Spinal cord (tissue), 10 donors: ENCODE results near the gene IGSF9B. TPM values are rescaled to one million over a fixed set of nuclear protein-coding genes. Genes with fewer than 3 reads are reported as not detected.
A peak's percentile ranks its signal among the peaks of the same experiment; 100 is the strongest.

Experiments
- DNase-seq, 6 donors: peaks; one replicate each; pipeline versions ENCODE4 v3.0.0 to v3.0.0-alpha.2; 2013 to 2015; ENCODE audit warnings: low spot score in 6 of 6, low read depth in 4 of 6
- H3K27ac ChIP-seq: one replicate; pipeline ENCODE4 v1.5.1; 2013; ENCODE audit warnings: low read depth, low read length, control low read depth
- H3K27me3 ChIP-seq: one replicate; pipeline ENCODE4 v1.6.1; 2013; ENCODE audit warnings: low read length; ENCODE audit not compliant: control insufficient read depth, insufficient read depth
- H3K36me3 ChIP-seq: one replicate; pipeline ENCODE4 v1.6.1; 2013; ENCODE audit warnings: low read length; ENCODE audit not compliant: control insufficient read depth, insufficient read depth
- H3K4me1 ChIP-seq: one replicate; pipeline ENCODE4 v1.6.1; 2013; ENCODE audit warnings: low read length; ENCODE audit not compliant: control insufficient read depth, insufficient read depth
- H3K4me3 ChIP-seq: one replicate; pipeline ENCODE4 v1.5.1; 2013; ENCODE audit warnings: low read depth, low read length, control low read depth
- H3K9me3 ChIP-seq: one replicate; pipeline ENCODE4 v1.6.1; 2013; ENCODE audit warnings: low read length; ENCODE audit not compliant: control insufficient read depth, insufficient read depth
- WGBS: methylation state at CpG from one replicate; pipeline ENCODE4 v1.1.5; 2013; ENCODE audit warnings: missing lambda C conversion rate; ENCODE audit not compliant: insufficient coverage; 5-methylcytosine and 5-hydroxymethylcytosine counted together
- polyA plus RNA-seq, 2 donors: library from polyadenylated mRNA; unstranded; fragments of 120-200 nt; gene quantifications; one replicate each; pipeline ENCODE4 v1.2.1, GENCODE V29; 2013; ENCODE audit not compliant: insufficient read length in 2 of 2
- total RNA-seq, 2 donors: library from RNA; depleted of rRNA in 1 of 2; stranded (reverse); fragments of 120-200 nt in 1 of 2; fragments of >200 nt in 1 of 2; gene quantifications; one replicate each; pipeline versions ENCODE4 v1.2.3 to v1.2.4, GENCODE V29; 2013 to 2014
- donor health status: healthy.

The IGSF9B gene
- total and polyA plus RNA-seq, 4 donors: 22.5 to 64.9 (median 40.7) TPM

DNA sequence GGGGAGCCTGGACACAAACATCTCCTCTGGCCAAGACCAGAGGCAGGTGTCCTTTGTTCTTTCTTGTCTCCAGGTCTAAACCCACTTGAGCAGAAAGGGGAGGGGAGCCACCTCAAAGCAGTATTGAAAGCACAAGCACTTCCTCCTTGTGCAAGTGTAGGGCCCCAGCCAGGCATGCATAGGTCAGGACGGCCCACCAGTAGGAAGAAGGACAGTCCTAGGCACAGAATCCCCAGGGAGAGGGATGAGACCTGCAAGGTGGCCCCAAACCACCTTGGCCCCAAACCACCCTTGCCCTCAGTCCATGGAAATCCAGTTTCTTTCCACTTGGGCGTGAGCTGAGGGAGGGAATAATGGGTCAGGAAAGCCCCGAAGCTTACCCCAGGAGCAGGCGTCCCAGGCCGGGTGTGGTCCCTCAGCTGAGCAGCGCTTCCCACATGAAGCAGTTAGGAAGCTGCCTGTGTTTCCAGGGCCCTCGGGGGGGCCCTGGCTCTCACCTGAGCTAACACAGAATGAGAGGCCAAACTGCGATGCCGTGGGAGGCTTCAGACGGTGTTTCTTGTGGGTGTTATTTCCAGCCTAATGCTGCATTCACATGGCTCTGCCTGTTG lies 20.4 kb upstream of the IGSF9B start:
- no peak overlapping the region for H3K27ac ChIP-seq
- 90% methylated on average over 6 of the region's 10 CpGs for WGBS
- DNase-seq: no peak
- no peaks in the 10 kb centered on the region for H3K36me3 ChIP-seq
- peaks cover 22% of the 10 kb centered on the region for H3K4me1 ChIP-seq
- H3K9me3 ChIP-seq: no peaks in the 10 kb centered on the region
- H3K27me3 ChIP-seq: peaks cover 2% of the 10 kb centered on the region
- no peak overlapping the region for H3K4me3 ChIP-seq

- H3K9me3 ChIP-seq: no peaks in the 10 kb centered on the region
- WGBS: 69% methylated on average over 7 of the region's 7 CpGs
- H3K4me3 ChIP-seq: no peak overlapping the region
- peaks cover 2% of the 10 kb centered on the region for H3K27me3 ChIP-seq
- no peak for DNase-seq
- H3K27ac ChIP-seq: no peak overlapping the region
- H3K36me3 ChIP-seq: no peaks in the 10 kb centered on the region
- peaks cover 26% of the 10 kb centered on the region for H3K4me1 ChIP-seq
Observed at GRCh38 chr11:133975488-133975849, 18.7 kb upstream of the IGSF9B start.

- peaks cover 2% of the 10 kb centered on the region for H3K27me3 ChIP-seq
- peaks cover 31% of the 10 kb centered on the region for H3K4me1 ChIP-seq
- WGBS: 44% methylated on average over 11 of the region's 14 CpGs
- no peak overlapping the region for H3K4me3 ChIP-seq
- peak in 1 of 6 donors; percentile 72 for DNase-seq
- no peaks in the 10 kb centered on the region for H3K36me3 ChIP-seq
- H3K27ac ChIP-seq: no peak overlapping the region
- no peaks in the 10 kb centered on the region for H3K9me3 ChIP-seq
Observed at GRCh38 chr11:133974836-133975487, 18.2 kb upstream of the IGSF9B start.

DNA sequence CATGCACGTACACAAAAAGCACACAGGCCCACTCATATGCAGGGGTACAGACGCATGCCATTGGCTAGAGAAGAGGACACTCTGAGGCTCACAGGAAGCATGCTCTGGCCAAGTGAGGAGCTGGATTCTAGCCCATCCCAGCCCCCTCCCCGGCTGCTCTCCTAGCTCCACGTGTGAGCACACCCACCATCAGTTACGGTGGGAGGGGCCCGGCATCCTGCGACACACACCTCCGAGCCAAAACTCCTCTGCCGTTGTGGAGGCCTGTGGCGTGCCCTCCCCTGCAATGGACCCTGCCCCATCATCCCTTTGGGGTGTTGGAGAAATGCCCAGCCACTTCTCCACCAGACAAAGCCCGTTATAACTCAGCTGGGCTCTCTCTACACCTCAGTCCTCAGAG lies 15.1 kb upstream of the IGSF9B start:
- Histone ChIP-seq H3K36me3 (no peaks in the 10 kb centered on the region), H3K4me3 (no peak overlapping the region), H3K9me3 (no peaks in the 10 kb centered on the region), H3K27me3 (peaks cover 2% of the 10 kb centered on the region), H3K4me1 (peaks cover 57% of the 10 kb centered on the region), H3K27ac (no peak overlapping the region)
- DNase-seq: peak in 1 of 6 donors; percentile 68
- 47% methylated on average over 9 of the region's 11 CpGs for WGBS

DNA sequence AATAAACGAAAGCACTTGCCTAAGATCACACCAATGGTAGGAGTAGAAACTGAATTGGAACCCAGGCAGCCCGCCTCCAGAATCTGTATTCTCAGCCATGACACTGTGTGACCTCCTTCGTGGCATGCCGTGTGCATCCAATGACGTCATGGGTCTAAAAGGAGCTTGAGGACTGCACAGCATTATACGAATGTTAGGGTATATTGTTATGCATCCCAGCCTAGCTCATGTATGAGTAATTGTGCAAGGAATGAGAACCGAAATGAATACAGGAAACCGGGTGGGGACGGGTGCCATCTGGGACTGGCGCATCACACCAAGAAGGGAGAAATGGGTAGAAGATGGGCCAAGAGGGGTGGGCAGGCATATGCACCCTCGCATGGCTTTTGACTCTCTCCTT lies 12.3 kb upstream of the IGSF9B start:
- no peak overlapping the region for H3K27ac ChIP-seq
- H3K4me1 ChIP-seq: peaks cover 70% of the 10 kb centered on the region
- no peak overlapping the region for H3K4me3 ChIP-seq
- 85% methylated on average over 10 of the region's 11 CpGs for WGBS
- no peaks in the 10 kb centered on the region for H3K36me3 ChIP-seq
- H3K27me3 ChIP-seq: no peaks in the 10 kb centered on the region
- no peak for DNase-seq
- H3K9me3 ChIP-seq: no peaks in the 10 kb centered on the region

- Histone ChIP-seq H3K4me3 (no peak overlapping the region), H3K27ac (no peak overlapping the region), H3K27me3 (no peaks in the 10 kb centered on the region), H3K36me3 (no peaks in the 10 kb centered on the region), H3K4me1 (peaks cover 75% of the 10 kb centered on the region), H3K9me3 (no peaks in the 10 kb centered on the region)
- DNase-seq: peak in 1 of 6 donors; percentile 39
- WGBS: 54% methylated on average over 6 of the region's 6 CpGs
Observed at GRCh38 chr11:133968300-133968699, 11.5 kb upstream of the IGSF9B start.

DNA sequence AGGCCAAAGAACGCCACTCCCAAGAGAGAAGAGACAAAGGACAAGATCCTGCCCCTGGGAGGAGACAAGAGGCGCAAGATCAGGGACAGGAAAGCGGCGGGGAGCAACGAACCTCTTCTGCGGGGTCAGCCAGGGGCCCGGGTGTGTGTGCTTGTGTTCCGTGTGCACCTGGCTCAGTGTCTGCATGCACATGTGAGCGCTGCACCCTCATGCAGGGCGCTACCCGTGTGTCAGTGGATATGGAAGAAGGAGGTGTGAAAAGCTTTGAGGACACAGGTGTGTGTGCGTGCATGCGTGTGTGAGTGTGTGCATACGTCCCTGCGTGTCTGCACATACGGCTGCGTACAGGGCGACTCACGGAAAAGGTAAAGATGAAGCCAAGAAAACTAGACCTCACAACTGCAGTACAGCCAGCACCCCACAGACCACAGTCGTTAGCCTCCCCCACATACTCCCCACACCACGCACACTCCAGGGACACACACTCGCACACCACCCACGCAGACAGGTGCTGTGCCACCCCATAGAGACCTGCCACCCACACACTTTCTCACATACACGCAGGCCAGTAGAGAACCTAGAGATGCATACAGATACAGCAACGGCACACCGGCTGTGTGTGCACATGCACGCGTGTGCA lies 11.0 kb upstream of the IGSF9B start:
- no peak overlapping the region for H3K4me3 ChIP-seq
- no peaks in the 10 kb centered on the region for H3K36me3 ChIP-seq
- H3K9me3 ChIP-seq: no peaks in the 10 kb centered on the region
- H3K4me1 ChIP-seq: peaks cover 75% of the 10 kb centered on the region
- H3K27me3 ChIP-seq: no peaks in the 10 kb centered on the region
- 79% methylated on average over 27 of the region's 28 CpGs for WGBS
- DNase-seq: no peak
- no peak overlapping the region for H3K27ac ChIP-seq

GRCh38 chr11:133966921-133967598 lies 10.3 kb upstream of the IGSF9B start:
- Histone ChIP-seq H3K4me3 (no peak overlapping the region), H3K27me3 (no peaks in the 10 kb centered on the region), H3K36me3 (no peaks in the 10 kb centered on the region), H3K9me3 (no peaks in the 10 kb centered on the region), H3K27ac (peak overlapping the region; percentile 58), H3K4me1 (peaks cover 75% of the 10 kb centered on the region)
- peak in 2 of 6 donors; percentile 77 to 90 for DNase-seq
- 33% methylated on average over 42 of the region's 43 CpGs for WGBS

DNA sequence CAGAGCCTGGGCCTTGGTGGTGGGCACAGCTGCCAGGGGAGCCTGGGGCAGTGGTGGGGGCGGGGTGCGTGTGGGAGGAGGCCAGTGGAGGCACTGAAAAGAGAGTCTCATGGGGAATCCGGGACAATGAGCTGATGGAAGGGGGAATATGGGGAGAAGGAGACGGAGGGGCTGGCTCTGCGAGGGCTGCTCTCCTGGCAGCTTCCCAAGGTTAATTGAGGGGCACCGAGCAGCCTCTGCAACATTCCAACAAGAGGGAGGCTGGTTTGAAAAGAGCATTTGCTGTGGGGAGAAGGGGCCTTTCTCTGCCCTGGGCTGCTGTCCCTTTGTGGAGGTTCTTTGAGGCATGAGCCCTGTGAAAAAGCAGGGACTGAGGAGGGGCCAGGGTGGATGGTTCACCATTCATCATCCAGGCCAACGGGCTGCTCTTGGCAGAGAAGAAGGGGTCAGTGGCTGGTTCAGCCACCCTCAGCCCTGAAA lies 9.4 kb upstream of the IGSF9B start:
- 26% methylated on average over 7 of the region's 7 CpGs for WGBS
- Histone ChIP-seq H3K27ac (peak overlapping the region; percentile 69), H3K27me3 (no peaks in the 10 kb centered on the region), H3K36me3 (no peaks in the 10 kb centered on the region), H3K4me3 (no peak overlapping the region), H3K9me3 (no peaks in the 10 kb centered on the region), H3K4me1 (peaks cover 71% of the 10 kb centered on the region)
- DNase-seq: peak in 3 of 6 donors; percentile 76 to 93 (median 93)
